ENCODE results near the gene EIF3D.

EIF3D gene

GRCh38 chr22:36465232-36466021 is 63.5 kb downstream of the EIF3D start:
- WGBS, 2 experiments (ENCODE audit: insufficient coverage in 2 of 2): 92 to 93% methylated on average over 23 to 24 of the region's 25 CpGs
- Histone ChIP-seq H3K36me3 (ENCODE audit: control insufficient read depth, insufficient read depth, low read length) (peaks cover 18% of the 10 kb centered on the region), H3K9me3 (ENCODE audit: control insufficient read depth, low read length) (no peaks in the 10 kb centered on the region), H3K27ac (ENCODE audit: low read depth, low read length, severe bottlenecking) (peak overlapping the region; percentile 29), H3K4me3 (ENCODE audit: extremely low read depth, insufficient read depth, low read length, poor library complexity, severe bottlenecking) (no peak overlapping the region), H3K4me1 (ENCODE audit: control insufficient read depth, insufficient read depth, low read length, poor library complexity, severe bottlenecking) (peaks cover 80% of the 10 kb centered on the region)

DNA sequence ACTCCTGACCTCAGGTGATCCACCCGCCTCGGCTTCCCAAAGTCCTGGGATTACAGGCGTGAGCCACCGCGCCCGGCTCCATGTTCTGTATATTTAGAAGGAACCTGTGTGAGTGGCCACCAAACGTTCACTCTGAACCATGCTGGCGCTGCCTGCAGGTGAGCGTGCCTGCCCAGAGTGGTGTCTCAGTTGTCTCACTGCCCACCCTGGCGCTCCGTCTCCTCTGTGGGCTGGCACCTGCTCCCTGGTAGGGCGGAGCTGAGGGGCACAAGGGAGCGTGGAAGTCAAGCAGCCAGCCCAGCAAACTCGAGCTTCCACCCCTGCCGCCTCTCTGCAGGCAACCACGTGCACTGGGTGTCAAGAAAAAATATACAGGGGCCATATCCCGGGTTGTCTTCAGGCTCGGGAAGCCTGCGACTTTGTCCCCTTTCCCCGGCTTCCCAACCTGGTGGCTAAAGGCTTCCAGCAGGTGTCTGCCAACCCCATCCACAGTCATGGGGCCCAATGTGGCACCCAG is 64.2 kb downstream of the EIF3D start:
- H3K4me3 ChIP-seq (ENCODE audit: extremely low read depth, insufficient read depth, low read length, poor library complexity, severe bottlenecking): no peak overlapping the region
- peaks cover 74% of the 10 kb centered on the region for H3K4me1 ChIP-seq (ENCODE audit: control insufficient read depth, insufficient read depth, low read length, poor library complexity, severe bottlenecking)
- 94% methylated on average over 18 to 20 of the region's 20 CpGs for WGBS, 2 experiments (ENCODE audit: insufficient coverage in 2 of 2)
- H3K9me3 ChIP-seq (ENCODE audit: control insufficient read depth, low read length): no peaks in the 10 kb centered on the region
- H3K27ac ChIP-seq (ENCODE audit: low read depth, low read length, severe bottlenecking): no peak overlapping the region
- H3K36me3 ChIP-seq (ENCODE audit: control insufficient read depth, insufficient read depth, low read length): peaks cover 17% of the 10 kb centered on the region

GRCh38 chr22:36463783-36464184 is 65.2 kb downstream of the EIF3D start:
- no peak overlapping the region for H3K27ac ChIP-seq (ENCODE audit: low read depth, low read length, severe bottlenecking)
- peaks cover 65% of the 10 kb centered on the region for H3K4me1 ChIP-seq (ENCODE audit: control insufficient read depth, insufficient read depth, low read length, poor library complexity, severe bottlenecking)
- peaks cover 17% of the 10 kb centered on the region for H3K36me3 ChIP-seq (ENCODE audit: control insufficient read depth, insufficient read depth, low read length)
- no peak overlapping the region for H3K4me3 ChIP-seq (ENCODE audit: extremely low read depth, insufficient read depth, low read length, poor library complexity, severe bottlenecking)
- H3K9me3 ChIP-seq (ENCODE audit: control insufficient read depth, low read length): no peaks in the 10 kb centered on the region
- WGBS, 2 experiments (ENCODE audit: insufficient coverage in 2 of 2): 89 to 94% methylated on average over 12 to 17 of the region's 17 CpGs

DNA sequence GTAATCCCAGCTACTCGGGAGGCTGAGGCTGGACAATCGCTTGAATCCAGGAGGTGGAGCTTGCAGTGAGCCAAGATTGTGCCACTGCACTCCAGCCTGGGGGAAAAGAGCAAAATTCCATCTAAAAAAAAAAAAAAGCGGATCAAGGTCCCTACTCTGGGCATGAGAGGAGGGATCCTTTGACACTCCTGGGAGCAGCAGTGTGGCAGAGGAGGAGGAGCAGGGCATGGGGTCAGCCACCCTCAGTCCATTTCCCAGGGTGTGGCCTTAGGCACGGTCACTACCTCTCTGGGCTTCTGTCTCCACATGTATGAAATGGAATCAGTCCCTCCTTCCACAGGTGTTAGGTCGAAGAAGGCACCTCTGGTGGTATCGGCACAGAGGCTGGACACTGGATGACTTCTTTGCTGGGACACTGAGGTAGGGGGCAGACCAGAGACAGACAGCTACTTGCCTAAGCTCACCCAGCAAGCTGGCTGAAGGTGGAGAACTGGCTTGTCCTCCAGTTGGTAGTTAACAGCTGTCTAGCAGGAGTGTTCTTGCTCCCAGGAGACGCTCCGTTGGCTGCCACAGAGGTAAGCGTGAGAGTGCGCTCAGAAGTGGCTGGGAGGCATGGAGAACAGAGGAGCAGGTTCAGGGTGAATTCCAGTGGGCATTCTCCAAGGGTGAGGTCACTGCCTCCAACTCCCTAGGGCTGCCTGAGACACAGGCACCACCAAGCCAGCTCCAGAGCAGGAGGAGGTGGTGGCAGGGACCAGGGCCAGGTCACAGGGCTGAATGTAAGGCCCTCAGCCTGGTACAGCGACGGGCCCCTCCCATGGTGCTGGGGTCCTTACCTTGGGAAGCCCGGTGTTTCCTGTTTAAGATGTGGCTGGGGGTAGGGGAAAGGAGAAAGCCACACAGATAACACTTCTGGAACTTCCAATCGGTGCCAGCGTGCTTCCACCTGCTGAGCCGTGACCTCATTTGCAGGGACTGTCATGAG is 67.0 kb downstream of the EIF3D start:
- H3K4me1 ChIP-seq (ENCODE audit: control insufficient read depth, insufficient read depth, low read length, poor library complexity, severe bottlenecking): peaks cover 58% of the 10 kb centered on the region
- 71 to 83% methylated on average over 11 to 12 of the region's 16 CpGs for WGBS, 2 experiments (ENCODE audit: insufficient coverage in 2 of 2)
- peaks cover 9% of the 10 kb centered on the region for H3K36me3 ChIP-seq (ENCODE audit: control insufficient read depth, insufficient read depth, low read length)
- no peaks in the 10 kb centered on the region for H3K9me3 ChIP-seq (ENCODE audit: control insufficient read depth, low read length)
- peak overlapping the region; percentile 83 for H3K27ac ChIP-seq (ENCODE audit: low read depth, low read length, severe bottlenecking)
- H3K4me3 ChIP-seq (ENCODE audit: extremely low read depth, insufficient read depth, low read length, poor library complexity, severe bottlenecking): no peak overlapping the region
